ENCODE measurements around the gene ITPR2. TPM values are rescaled to one million over a fixed set of nuclear protein-coding genes. Genes with fewer than 3 reads are reported as not detected.
A peak's percentile ranks its signal among the peaks of the same experiment; 100 is the strongest.
"Not testable (repeated sequence)": the region's sequence is repeated elsewhere in the genome, so short reads cannot be mapped to it uniquely, and the experiment has no call there.

Gene ITPR2
- total RNA-seq, 3 donors from 2014 or later, result 18.2 to 26.7 (median 21.0) TPM

GRCh38 chr12:26735249-26735639 lies 97.8 kb downstream of the ITPR2 start:
- H3K4me1 Mint-ChIP-seq (ENCODE audit: low read depth), result peaks cover 34% of the 10 kb centered on the region
- no peak for ATAC-seq
- no peak overlapping the region for H3K4me3 Mint-ChIP-seq
- H3K36me3 Mint-ChIP-seq (ENCODE audit: insufficient read depth), result peaks cover 16% of the 10 kb centered on the region
- H3K27me3 Mint-ChIP-seq (ENCODE audit: low read depth), result no peaks in the 10 kb centered on the region
- DNase-seq, result no peak
- peaks cover 16% of the 10 kb centered on the region for H3K9me3 Mint-ChIP-seq

- H3K36me3 Mint-ChIP-seq (ENCODE audit: insufficient read depth), result peaks cover 16% of the 10 kb centered on the region
- DNase-seq (no peak), ATAC-seq (no peak)
Measured at GRCh38 chr12:26734510-26735248, 98.3 kb downstream of the ITPR2 start.

GRCh38 chr12:26732005-26732908 lies 100.7 kb downstream of the ITPR2 start:
- peaks cover 53% of the 10 kb centered on the region for H3K4me1 Mint-ChIP-seq (ENCODE audit: low read depth)
- H3K9me3 Mint-ChIP-seq, result no peaks in the 10 kb centered on the region
- ATAC-seq (no peak), DNase-seq (no peak)
- no peaks in the 10 kb centered on the region for H3K27me3 Mint-ChIP-seq (ENCODE audit: low read depth)
- H3K4me3 Mint-ChIP-seq, result no peak overlapping the region
- H3K36me3 Mint-ChIP-seq (ENCODE audit: insufficient read depth), result peaks cover 6% of the 10 kb centered on the region

More at GRCh38 chr12:26734510-26735248, 98.3 kb downstream of the ITPR2 start:
- Mint-ChIP-seq H3K4me1 (ENCODE audit: low read depth) (peaks cover 37% of the 10 kb centered on the region), H3K4me3 (no peak overlapping the region), H3K27me3 (ENCODE audit: low read depth) (no peaks in the 10 kb centered on the region), H3K9me3 (peaks cover 11% of the 10 kb centered on the region)

- no peak for DNase-seq
- peaks cover 52% of the 10 kb centered on the region for H3K4me1 Mint-ChIP-seq (ENCODE audit: low read depth)
- no peak overlapping the region for H3K4me3 Mint-ChIP-seq
- no peaks in the 10 kb centered on the region for H3K27me3 Mint-ChIP-seq (ENCODE audit: low read depth)
- peaks cover under 1% of the 10 kb centered on the region for H3K36me3 Mint-ChIP-seq (ENCODE audit: insufficient read depth)
- no peak for ATAC-seq
- H3K9me3 Mint-ChIP-seq, result no peaks in the 10 kb centered on the region
Measured at GRCh38 chr12:26730481-26731350, 102.3 kb downstream of the ITPR2 start.

GRCh38 chr12:26729137-26729671 lies 103.8 kb downstream of the ITPR2 start:
- H3K27me3 Mint-ChIP-seq (ENCODE audit: low read depth); H3K9me3 Mint-ChIP-seq; H3K4me3 Mint-ChIP-seq; DNase-seq; H3K36me3 Mint-ChIP-seq (ENCODE audit: insufficient read depth): not testable (repeated sequence)
- H3K4me1 Mint-ChIP-seq (ENCODE audit: low read depth), result peaks cover 51% of the 10 kb centered on the region
- ATAC-seq, result peak in 1 of 2 donors; percentile 18

- Mint-ChIP-seq H3K9me3 (no peaks in the 10 kb centered on the region), H3K4me1 (ENCODE audit: low read depth) (peaks cover 47% of the 10 kb centered on the region), H3K36me3 (ENCODE audit: insufficient read depth) (peaks cover 4% of the 10 kb centered on the region), H3K27me3 (ENCODE audit: low read depth) (no peaks in the 10 kb centered on the region), H3K4me3 (no peak overlapping the region)
- ATAC-seq (no peak), DNase-seq (no peak)
Measured at GRCh38 chr12:26728205-26729050, 104.6 kb downstream of the ITPR2 start.

- no peaks in the 10 kb centered on the region for H3K27me3 Mint-ChIP-seq (ENCODE audit: low read depth)
- H3K4me3 Mint-ChIP-seq, result no peak overlapping the region
- DNase-seq (no peak), ATAC-seq (no peak)
- no peaks in the 10 kb centered on the region for H3K9me3 Mint-ChIP-seq
- H3K4me1 Mint-ChIP-seq (ENCODE audit: low read depth), result peaks cover 42% of the 10 kb centered on the region
- H3K36me3 Mint-ChIP-seq (ENCODE audit: insufficient read depth), result peaks cover 4% of the 10 kb centered on the region
Measured at GRCh38 chr12:26727482-26728204, 105.4 kb downstream of the ITPR2 start.

GRCh38 chr12:26726956-26727355 lies 106.0 kb downstream of the ITPR2 start:
- Mint-ChIP-seq H3K4me1 (ENCODE audit: low read depth) (peaks cover 35% of the 10 kb centered on the region), H3K36me3 (ENCODE audit: insufficient read depth) (peaks cover 9% of the 10 kb centered on the region), H3K4me3 (no peak overlapping the region), H3K9me3 (no peaks in the 10 kb centered on the region), H3K27me3 (ENCODE audit: low read depth) (no peaks in the 10 kb centered on the region)
- ATAC-seq, result no peak
- DNase-seq, result no peak

- Mint-ChIP-seq H3K4me1 (ENCODE audit: low read depth) (peaks cover 30% of the 10 kb centered on the region), H3K9me3 (no peaks in the 10 kb centered on the region), H3K4me3 (no peak overlapping the region), H3K36me3 (ENCODE audit: insufficient read depth) (peaks cover 11% of the 10 kb centered on the region), H3K27me3 (ENCODE audit: low read depth) (no peaks in the 10 kb centered on the region)
- DNase-seq (no peak), ATAC-seq (no peak)
Measured at GRCh38 chr12:26725276-26725916, 107.6 kb downstream of the ITPR2 start.

- H3K36me3 Mint-ChIP-seq (ENCODE audit: insufficient read depth), result peaks cover 13% of the 10 kb centered on the region
- no peak for ATAC-seq
- no peaks in the 10 kb centered on the region for H3K9me3 Mint-ChIP-seq
- no peaks in the 10 kb centered on the region for H3K27me3 Mint-ChIP-seq (ENCODE audit: low read depth)
- no peak for DNase-seq
- H3K4me1 Mint-ChIP-seq (ENCODE audit: low read depth), result peaks cover 23% of the 10 kb centered on the region
- no peak overlapping the region for H3K4me3 Mint-ChIP-seq
Measured at GRCh38 chr12:26724309-26724702, 108.7 kb downstream of the ITPR2 start.

- Mint-ChIP-seq H3K4me3 (no peak overlapping the region), H3K27me3 (ENCODE audit: low read depth) (no peaks in the 10 kb centered on the region), H3K4me1 (ENCODE audit: low read depth) (peaks cover 17% of the 10 kb centered on the region), H3K36me3 (ENCODE audit: insufficient read depth) (peaks cover 15% of the 10 kb centered on the region), H3K9me3 (no peaks in the 10 kb centered on the region)
- ATAC-seq (no peak), DNase-seq (no peak)
Measured at GRCh38 chr12:26723379-26724308, 109.3 kb downstream of the ITPR2 start.

All from activated T-cell treated with anti-CD3 and anti-CD28 coated beads, Interleukin-2, amount 50 U/mL, for 4 hours (primary cell).